Activated CD4-positive, alpha-beta T cell treated with anti-CD3 and anti-CD28 coated beads, Interleukin-2, amount 10 ng/mL, durations not matched to agents 7 days and 5 days (primary cell): ENCODE data around the gene HYOU1. TPM values are rescaled to one million over a fixed set of nuclear protein-coding genes. Genes with fewer than 3 reads are reported as not detected.

Experiments
- CTCF ChIA-PET: fragments of 350-600 bp; sonication (Branson Sonifier 250); formaldehyde crosslinking; loops from one replicate; lab custom pipeline; 2021; ENCODE audit warnings: antibody characterized with exemption; lab: Charles Lee
- POLR2A ChIA-PET: fragments of 350-600 bp; sonication (Branson Sonifier 250); formaldehyde crosslinking; loops from one replicate; lab custom pipeline; 2021; ENCODE audit warnings: antibody characterized with exemption; lab: Charles Lee
- DNase-seq: peaks from one replicate; pipeline ENCODE4 v3.0.0-alpha.2; 2020
- H3K27ac Mint-ChIP-seq: one replicate; pipeline ENCODE4 v1.8.0; 2021; ENCODE audit warnings: mild to moderate bottlenecking, moderate library complexity, mixed read lengths
- H3K27me3 Mint-ChIP-seq: one replicate; pipeline ENCODE4 v1.8.0; 2021; ENCODE audit warnings: mixed read lengths
- H3K36me3 Mint-ChIP-seq: one replicate; pipeline ENCODE4 v1.8.0; 2021; ENCODE audit warnings: low read depth, mixed read lengths
- H3K4me1 Mint-ChIP-seq: one replicate; pipeline ENCODE4 v1.8.0; 2021; ENCODE audit warnings: mixed read lengths
- H3K4me3 Mint-ChIP-seq: one replicate; pipeline ENCODE4 v1.8.0; 2021; ENCODE audit warnings: mild to moderate bottlenecking, moderate library complexity, mixed read lengths
- H3K9me3 Mint-ChIP-seq: one replicate; pipeline ENCODE4 v1.8.0; 2021; ENCODE audit warnings: mixed read lengths
- total RNA-seq, 2 experiments: library from RNA; stranded (reverse); gene quantifications; one replicate each; pipeline ENCODE4 v1.2.3, GENCODE V29; 2021

Gene HYOU1
- total RNA-seq, 2 experiments from 2014 or later = 117 to 119 TPM

GRCh38 chr11:119093942-119094815, 37.2 kb upstream of the HYOU1 start:
- peak overlapping the region; percentile 95 for H3K27ac Mint-ChIP-seq
- POLR2A ChIA-PET = interaction anchor here (0.6 to 2.2 kb wide), 6 partner anchors 10 to 75 kb away, joined by 3 to 7 read pairs (median 4); partner anchors contain the start of genes C2CD2L, HMBS, TRAPPC4 and VPS11
- CTCF ChIA-PET = interaction anchor here (0.6 to 2.3 kb wide), 4 partner anchors 9 to 168 kb away, joined by 3 to 13 read pairs (median 4); partner anchors contain the start of genes HMBS and VPS11
- peaks cover 66% of the 10 kb centered on the region for H3K4me1 Mint-ChIP-seq
- peak overlapping the region; percentile 94 for H3K4me3 Mint-ChIP-seq
- peak; percentile 29 for DNase-seq
- H3K27me3 Mint-ChIP-seq = no peaks in the 10 kb centered on the region
- peaks cover 72% of the 10 kb centered on the region for H3K36me3 Mint-ChIP-seq
- H3K9me3 Mint-ChIP-seq = no peaks in the 10 kb centered on the region

GRCh38 chr11:119092880-119093842, 36.2 kb upstream of the HYOU1 start:
- H3K36me3 Mint-ChIP-seq = peaks cover 62% of the 10 kb centered on the region
- no peak for DNase-seq
- peaks cover 65% of the 10 kb centered on the region for H3K4me1 Mint-ChIP-seq
- CTCF ChIA-PET = interaction anchor here (2.1 to 2.3 kb wide), 2 partner anchors 8 to 10 kb away, joined by 4 to 13 read pairs; partner anchors contain the start of gene HMBS
- POLR2A ChIA-PET = interaction anchor here (2.2 kb wide), 1 partner anchor 26 kb away, joined by 6 read pairs; the partner anchor contains the start of gene VPS11
- peak overlapping the region; percentile 94 for H3K4me3 Mint-ChIP-seq
- H3K27me3 Mint-ChIP-seq = no peaks in the 10 kb centered on the region
- H3K27ac Mint-ChIP-seq = peak overlapping the region; percentile 87
- H3K9me3 Mint-ChIP-seq = no peaks in the 10 kb centered on the region

- H3K9me3 Mint-ChIP-seq = no peaks in the 10 kb centered on the region
- H3K27me3 Mint-ChIP-seq = no peaks in the 10 kb centered on the region
- DNase-seq = no peak
- H3K4me1 Mint-ChIP-seq = peaks cover 70% of the 10 kb centered on the region
- H3K27ac Mint-ChIP-seq = peak overlapping the region; percentile 78
- peaks cover 53% of the 10 kb centered on the region for H3K36me3 Mint-ChIP-seq
- ChIA-PET POLR2A (interaction anchor here (0.6 kb wide), 1 partner anchor 10 kb away, joined by 5 read pairs; no protein-coding TSS in a partner anchor), CTCF (interaction anchor here (0.9 to 2.1 kb wide), 3 partner anchors 9 to 62 kb away, joined by 3 to 4 read pairs (median 4); partner anchors contain the start of gene SLC37A4)
- H3K4me3 Mint-ChIP-seq = peak overlapping the region; percentile 94
Observed at GRCh38 chr11:119091966-119092879, 35.2 kb upstream of the HYOU1 start.

DNA sequence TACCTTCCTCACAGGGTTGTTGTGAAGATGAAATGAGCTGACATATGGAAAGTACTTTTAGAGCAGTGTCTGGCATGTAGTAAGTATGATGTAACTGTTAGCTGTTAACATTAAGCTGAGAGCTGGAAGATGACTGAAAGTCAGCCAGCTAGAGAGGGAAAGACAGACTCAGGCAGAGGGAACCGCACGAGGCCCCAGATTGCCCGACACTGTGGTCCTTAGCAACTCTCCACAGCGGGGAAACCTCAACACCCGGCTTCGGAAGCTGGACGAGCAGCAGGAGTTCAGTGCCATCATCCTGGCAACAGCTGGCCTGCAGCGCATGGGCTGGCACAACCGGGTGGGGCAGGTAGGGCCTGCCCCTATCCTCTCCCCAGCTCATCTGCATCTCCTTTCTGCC, 34.2 kb upstream of the HYOU1 start:
- no peaks in the 10 kb centered on the region for H3K27me3 Mint-ChIP-seq
- H3K36me3 Mint-ChIP-seq = peaks cover 45% of the 10 kb centered on the region
- peaks cover 67% of the 10 kb centered on the region for H3K4me1 Mint-ChIP-seq
- ChIA-PET CTCF (interaction anchor here (0.8 to 2.1 kb wide), 3 partner anchors 8 to 61 kb away, joined by 3 to 4 read pairs (median 3); partner anchors contain the start of gene SLC37A4), POLR2A (interaction anchor here (0.6 kb wide), 1 partner anchor 9 kb away, joined by 5 read pairs; no protein-coding TSS in a partner anchor)
- DNase-seq = no peak
- peak overlapping the region; percentile 57 for H3K27ac Mint-ChIP-seq
- no peaks in the 10 kb centered on the region for H3K9me3 Mint-ChIP-seq
- H3K4me3 Mint-ChIP-seq = no peak overlapping the region

- H3K36me3 Mint-ChIP-seq = peaks cover 35% of the 10 kb centered on the region
- peaks cover 75% of the 10 kb centered on the region for H3K4me1 Mint-ChIP-seq
- H3K4me3 Mint-ChIP-seq = no peak overlapping the region
- POLR2A ChIA-PET = no interaction called here
- H3K27me3 Mint-ChIP-seq = no peaks in the 10 kb centered on the region
- no peak for DNase-seq
- H3K27ac Mint-ChIP-seq = no peak overlapping the region
- CTCF ChIA-PET = interaction anchor here (1.1 to 1.9 kb wide), 3 partner anchors 10 to 42 kb away, joined by 3 to 6 read pairs (median 4); partner anchors contain the start of gene VPS11
- no peaks in the 10 kb centered on the region for H3K9me3 Mint-ChIP-seq
Observed at GRCh38 chr11:119089319-119089718, 32.3 kb upstream of the HYOU1 start.

DNA sequence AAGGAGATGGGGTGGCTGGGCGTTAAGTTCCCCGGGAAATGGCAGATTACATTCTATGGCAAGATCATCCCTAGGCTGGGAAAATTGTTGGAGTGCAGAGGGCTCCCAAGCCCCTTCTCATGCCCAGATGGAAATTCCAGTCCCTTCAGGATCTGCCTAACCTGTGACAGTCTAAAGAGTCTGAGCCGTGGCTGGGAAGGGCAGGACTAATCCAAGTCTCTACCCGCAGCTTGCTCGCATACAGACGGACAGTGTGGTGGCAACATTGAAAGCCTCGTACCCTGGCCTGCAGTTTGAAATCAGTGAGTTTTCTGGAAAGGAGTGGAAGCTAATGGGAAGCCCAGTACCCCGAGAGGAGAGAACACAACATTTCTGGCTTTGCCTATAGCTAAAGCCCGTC, 31.4 kb upstream of the HYOU1 start:
- H3K4me1 Mint-ChIP-seq = peaks cover 74% of the 10 kb centered on the region

GRCh38 chr11:119087747-119088241, 30.8 kb upstream of the HYOU1 start:
- CTCF ChIA-PET = interaction anchor here (1.1 kb wide), 1 partner anchor 9 kb away, joined by 3 read pairs; no protein-coding TSS in a partner anchor
- Mint-ChIP-seq H3K9me3 (no peaks in the 10 kb centered on the region), H3K4me1 (peaks cover 68% of the 10 kb centered on the region), H3K27me3 (no peaks in the 10 kb centered on the region), H3K36me3 (peaks cover 20% of the 10 kb centered on the region), H3K4me3 (no peak overlapping the region), H3K27ac (peak overlapping the region; percentile 71)
- POLR2A ChIA-PET = no interaction called here
- no peak for DNase-seq

More for the DNA sequence above, 31.4 kb upstream of the HYOU1 start:
- no peaks in the 10 kb centered on the region for H3K27me3 Mint-ChIP-seq
- H3K4me3 Mint-ChIP-seq = no peak overlapping the region
- H3K36me3 Mint-ChIP-seq = peaks cover 26% of the 10 kb centered on the region
- no peaks in the 10 kb centered on the region for H3K9me3 Mint-ChIP-seq
- ChIA-PET CTCF (interaction anchor here (1.1 to 1.9 kb wide), 3 partner anchors 10 to 41 kb away, joined by 3 to 6 read pairs (median 4); partner anchors contain the start of gene VPS11), POLR2A (no interaction called here)
- no peak for DNase-seq
- no peak overlapping the region for H3K27ac Mint-ChIP-seq

DNA sequence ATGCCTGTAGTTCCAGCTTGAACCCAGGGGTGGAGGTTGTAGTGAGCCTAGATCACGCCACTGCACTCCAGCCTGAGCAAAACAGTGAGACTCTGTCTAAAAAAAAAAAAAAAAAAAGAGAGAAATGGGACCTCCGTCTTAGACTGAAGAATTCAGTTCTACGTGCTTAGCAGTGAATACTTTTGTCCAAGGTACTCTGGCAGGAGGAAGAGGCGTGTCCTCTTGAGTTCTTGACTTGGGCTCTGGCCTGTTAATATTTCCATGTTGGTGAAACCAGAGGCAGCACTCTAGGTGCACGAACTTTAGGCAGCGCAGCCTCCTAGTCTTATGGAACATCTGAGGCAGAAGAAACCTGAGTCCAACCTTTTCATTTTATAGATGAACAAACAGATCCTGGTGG, 30.1 kb upstream of the HYOU1 start:
- CTCF ChIA-PET = interaction anchor here (1.1 to 1.8 kb wide), 3 partner anchors 10 to 17 kb away, joined by 3 to 7 read pairs (median 5); partner anchors contain the start of gene DPAGT1
- peak overlapping the region; percentile 57 for H3K27ac Mint-ChIP-seq
- no peak for DNase-seq
- H3K4me1 Mint-ChIP-seq = peaks cover 62% of the 10 kb centered on the region
- POLR2A ChIA-PET = no interaction called here
- no peaks in the 10 kb centered on the region for H3K27me3 Mint-ChIP-seq
- peaks cover 13% of the 10 kb centered on the region for H3K36me3 Mint-ChIP-seq
- H3K9me3 Mint-ChIP-seq = no peaks in the 10 kb centered on the region
- no peak overlapping the region for H3K4me3 Mint-ChIP-seq

DNA sequence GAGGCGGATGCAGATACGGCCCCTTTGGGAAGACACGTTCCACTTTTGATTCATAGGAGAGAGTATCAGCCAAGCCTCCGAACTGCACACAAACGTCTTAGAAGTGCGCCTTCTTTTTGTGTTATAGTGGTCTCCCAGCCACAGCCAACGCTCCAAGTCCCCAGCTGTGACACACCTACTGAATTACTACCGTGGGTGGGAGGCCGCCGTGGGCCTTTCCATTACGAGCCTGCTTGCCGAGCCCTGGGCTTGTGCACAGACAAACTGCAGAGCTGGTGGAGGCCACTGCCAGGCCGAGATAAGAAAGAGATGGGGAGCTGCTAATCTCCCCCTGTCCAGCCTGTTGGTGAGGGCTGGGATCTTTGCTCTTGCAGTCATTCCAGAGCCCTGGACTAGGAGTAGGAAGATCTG, 28.4 kb upstream of the HYOU1 start:
- CTCF ChIA-PET = interaction anchor here (0.6 to 2.2 kb wide), 8 partner anchors 9 to 236 kb away, joined by 3 to 13 read pairs (median 5); partner anchors contain the start of genes DPAGT1 and VPS11
- Mint-ChIP-seq H3K36me3 (peaks cover 21% of the 10 kb centered on the region), H3K27me3 (no peaks in the 10 kb centered on the region), H3K9me3 (no peaks in the 10 kb centered on the region), H3K4me3 (peak overlapping the region; percentile 96), H3K27ac (peak overlapping the region; percentile 94), H3K4me1 (peaks cover 50% of the 10 kb centered on the region)
- DNase-seq = no peak
- POLR2A ChIA-PET = interaction anchor here (0.6 kb wide), 2 partner anchors 20 to 296 kb away, joined by 3 to 5 read pairs; no protein-coding TSS in a partner anchor

- CTCF ChIA-PET = interaction anchor here (0.6 to 2.2 kb wide), 12 partner anchors 10 to 645 kb away, joined by 3 to 13 read pairs (median 4); partner anchors contain the start of genes CBL, DPAGT1 and VPS11
Observed at GRCh38 chr11:119084663-119085436, 27.8 kb upstream of the HYOU1 start, which contains the start of gene HMBS. Gene HMBS, plus strand, starts transcription at chr11:119084881. Its CDS starts 153 bp downstream, at chr11:119085034.

More at GRCh38 chr11:119084663-119085436, 27.8 kb upstream of the HYOU1 start, which contains the start of gene HMBS:
- peak within 1 kb of the TSS; percentile 94 for H3K27ac Mint-ChIP-seq
- peak within 1 kb of the TSS; percentile 96 for H3K4me3 Mint-ChIP-seq
- peaks cover 44% of the 10 kb centered on the region for H3K4me1 Mint-ChIP-seq
- H3K36me3 Mint-ChIP-seq = peaks cover 18% of the 10 kb centered on the region
- no peaks in the 10 kb centered on the region for H3K27me3 Mint-ChIP-seq
- peak; percentile 93 for DNase-seq
- POLR2A ChIA-PET = interaction anchor here (1.2 kb wide), 1 partner anchor 10 kb away, joined by 7 read pairs; a partner anchor contains a TSS
- no peaks in the 10 kb centered on the region for H3K9me3 Mint-ChIP-seq
